NCI-H2171 (cell line): ENCODE measurements around the gene MYLK.

Experiments used
- DNase-seq: peaks from one replicate; lab custom pipeline; 2025; lab: John Stamatoyannopoulos, UW

The MYLK gene

GRCh38 chr3:123587401-123587800 is 296.7 kb downstream of the MYLK start:
- DNase-seq, result no peak

- DNase-seq, result no peak
These were observed 297.2 kb downstream of the MYLK start for GRCh38 chr3:123586968-123587367.

GRCh38 chr3:123586131-123586530 is 298.0 kb downstream of the MYLK start:
- DNase-seq, result peak; percentile 82

- DNase-seq, result peak; percentile 96
These were observed 298.9 kb downstream of the MYLK start, which contains the start of gene HACD2 for GRCh38 chr3:123584988-123585937. HACD2 (minus strand) TSS chr3:123585053; CDS start chr3:123585027, 26 bp downstream.

GRCh38 chr3:123584284-123584987 is 299.7 kb downstream of the MYLK start:
- DNase-seq, result peak; percentile 46

GRCh38 chr3:123583561-123583960 is 300.6 kb downstream of the MYLK start:
- DNase-seq, result no peak

- peak; percentile 44 for DNase-seq
These were observed 301.8 kb downstream of the MYLK start for GRCh38 chr3:123582315-123582714.

GRCh38 chr3:123576122-123576521 is 308.0 kb downstream of the MYLK start:
- DNase-seq, result no peak

GRCh38 chr3:123571973-123572365 is 312.2 kb downstream of the MYLK start:
- DNase-seq, result no peak

GRCh38 chr3:123571264-123571972 is 312.7 kb downstream of the MYLK start:
- DNase-seq, result no peak

- DNase-seq, result no peak
These were observed 315.3 kb downstream of the MYLK start for GRCh38 chr3:123568875-123569274.

GRCh38 chr3:123568034-123568433 is 316.1 kb downstream of the MYLK start:
- no peak for DNase-seq

GRCh38 chr3:123564056-123564455 is 320.1 kb downstream of the MYLK start:
- DNase-seq, result no peak

- no peak for DNase-seq
These were observed 321.6 kb downstream of the MYLK start for GRCh38 chr3:123562547-123562946.

GRCh38 chr3:123561188-123561587 is 322.9 kb downstream of the MYLK start:
- no peak for DNase-seq
